Measurements from ENCODE around the gene CDYL.

Gene CDYL

DNA sequence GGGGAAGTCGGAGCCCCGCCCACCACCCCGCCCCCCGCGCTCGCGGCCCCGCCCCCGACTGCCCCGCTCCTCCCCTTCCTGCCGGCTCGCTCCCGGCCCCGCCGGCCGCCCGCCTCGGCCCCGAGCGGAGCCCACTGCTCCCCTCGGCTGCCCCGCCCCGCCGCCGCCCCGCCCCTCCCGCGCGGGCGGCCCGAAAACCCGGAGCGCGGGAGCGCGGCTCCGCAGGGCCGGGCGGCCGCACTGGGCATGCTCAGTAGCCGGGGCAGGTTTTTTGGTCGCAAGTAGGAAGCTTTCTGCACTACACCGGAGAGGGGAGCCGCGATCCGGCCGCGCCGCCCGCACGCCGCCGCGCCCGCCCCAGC is at the start of gene CDYL:
Gene CDYL (plus strand): TSS at position 274 of the 362 bp plus-strand sequence. CDS start 380 bp downstream, outside the sequence.
- in situ Hi-C loops (cut with MboI; ENCODE audit: low sequenced_read_pairs) = no loop called here

DNA sequence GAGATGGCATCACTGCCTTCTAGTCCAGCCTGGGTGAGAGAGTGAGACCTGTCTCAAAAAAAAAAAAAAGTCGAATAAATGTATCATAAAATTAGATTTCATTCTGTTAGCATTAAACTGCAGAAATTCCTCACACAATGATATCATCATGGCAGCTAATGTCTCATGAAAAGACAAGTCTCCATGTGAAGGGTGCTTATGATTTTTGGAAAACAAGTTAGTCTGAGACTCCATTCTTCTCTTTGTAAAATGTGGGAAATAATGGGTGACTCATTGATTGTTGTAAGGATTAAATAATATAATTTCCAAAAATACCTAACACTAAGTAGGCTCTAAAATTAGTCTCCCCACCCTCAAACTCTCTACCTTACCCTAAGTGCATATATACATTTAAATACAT is 49.6 kb upstream of the CDYL start:
- in situ Hi-C loops (cut with MboI; ENCODE audit: low sequenced_read_pairs) = no loop called here

DNA sequence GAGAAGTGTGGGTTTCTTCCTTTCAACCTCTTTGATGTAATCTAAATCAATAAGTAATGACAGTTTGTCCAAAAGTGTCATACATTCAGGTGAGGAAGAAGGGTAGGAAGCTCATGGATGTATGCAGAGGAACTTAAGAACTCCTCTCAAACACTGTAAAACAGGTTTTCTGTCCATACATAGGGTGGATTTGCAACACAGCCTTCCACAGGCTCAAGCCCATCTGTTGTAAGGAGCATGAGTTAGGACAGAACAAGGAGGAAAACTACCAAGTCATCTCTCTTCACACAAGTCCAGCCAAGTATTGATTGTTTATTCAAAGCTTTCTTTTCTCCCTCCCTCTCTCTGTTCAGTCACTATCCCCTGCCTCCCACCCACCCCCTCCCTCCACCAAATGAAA is 49.0 kb upstream of the CDYL start:
- in situ Hi-C loops (cut with MboI; ENCODE audit: low sequenced_read_pairs) = no loop called here

- in situ Hi-C loops (cut with MboI; ENCODE audit: low sequenced_read_pairs) = no loop called here
These were observed 48.4 kb upstream of the CDYL start for GRCh38 chr6:4727671-4728435.

GRCh38 chr6:4728436-4728769 is 47.8 kb upstream of the CDYL start:
- in situ Hi-C loops (cut with MboI; ENCODE audit: low sequenced_read_pairs) = no loop called here

- in situ Hi-C loops (cut with MboI; ENCODE audit: low sequenced_read_pairs) = no loop called here
These were observed 47.3 kb upstream of the CDYL start for GRCh38 chr6:4728926-4729325.

DNA sequence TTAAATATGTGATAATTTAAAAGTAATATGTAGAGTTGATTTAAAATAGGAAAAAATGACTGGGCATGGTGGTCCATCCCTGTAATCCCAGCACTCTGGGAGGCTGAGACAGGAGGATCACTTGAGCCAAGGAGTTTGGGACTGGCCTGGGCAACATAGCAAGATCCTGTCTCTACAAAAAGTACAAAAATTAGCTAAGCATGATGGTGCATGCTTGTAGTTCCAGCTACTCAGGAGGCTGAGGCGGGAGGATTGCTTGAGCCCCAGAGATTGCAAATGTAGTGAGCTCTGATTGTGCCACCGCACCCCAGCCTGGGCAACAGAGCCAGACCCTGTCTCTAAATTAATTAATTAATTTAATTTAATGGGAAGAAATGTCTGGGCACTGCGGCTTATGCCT is 44.2 kb upstream of the CDYL start:
- in situ Hi-C loops (cut with MboI; ENCODE audit: low sequenced_read_pairs) = no loop called here

GRCh38 chr6:4732691-4733315 is 43.4 kb upstream of the CDYL start:
- in situ Hi-C loops (cut with MboI; ENCODE audit: low sequenced_read_pairs) = no loop called here

GRCh38 chr6:4736371-4736873 is 39.8 kb upstream of the CDYL start:
- in situ Hi-C loops (cut with MboI; ENCODE audit: low sequenced_read_pairs) = no loop called here

- in situ Hi-C loops (cut with MboI; ENCODE audit: low sequenced_read_pairs) = no loop called here
These were observed 36.2 kb upstream of the CDYL start for GRCh38 chr6:4740032-4740431.

- in situ Hi-C loops (cut with MboI; ENCODE audit: low sequenced_read_pairs) = no loop called here
These were observed 33.1 kb upstream of the CDYL start for GRCh38 chr6:4743062-4743461.

- in situ Hi-C loops (cut with MboI; ENCODE audit: low sequenced_read_pairs) = no loop called here
These were observed 32.3 kb upstream of the CDYL start for GRCh38 chr6:4743926-4744325.

DNA sequence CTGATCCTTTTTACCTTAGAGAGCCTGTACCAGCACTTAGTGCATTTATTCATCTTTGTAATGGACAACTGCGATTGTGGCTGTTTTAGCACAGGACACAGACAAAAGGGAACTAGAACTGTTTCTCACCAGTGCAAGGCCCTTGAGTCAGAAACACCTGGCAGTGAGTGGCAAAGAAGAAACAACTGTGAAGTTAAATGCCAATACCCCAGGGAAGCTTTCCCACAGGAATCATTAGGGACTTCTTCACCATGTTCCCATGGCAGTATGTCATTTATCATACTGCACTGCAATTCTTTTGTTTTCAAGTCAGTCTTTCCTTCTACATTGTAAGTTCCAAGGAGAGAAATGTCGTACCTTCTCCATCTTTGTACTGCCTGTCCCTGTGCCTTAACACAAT is 28.6 kb upstream of the CDYL start:
- in situ Hi-C loops (cut with MboI; ENCODE audit: low sequenced_read_pairs) = no loop called here

- in situ Hi-C loops (cut with MboI; ENCODE audit: low sequenced_read_pairs) = no loop called here
These were observed 24.3 kb upstream of the CDYL start for GRCh38 chr6:4751823-4752464.

GRCh38 chr6:4756247-4756646 is 20.0 kb upstream of the CDYL start:
- in situ Hi-C loops (cut with MboI; ENCODE audit: low sequenced_read_pairs) = no loop called here

GRCh38 chr6:4759997-4760396 is 16.2 kb upstream of the CDYL start:
- in situ Hi-C loops (cut with MboI; ENCODE audit: low sequenced_read_pairs) = no loop called here

DNA sequence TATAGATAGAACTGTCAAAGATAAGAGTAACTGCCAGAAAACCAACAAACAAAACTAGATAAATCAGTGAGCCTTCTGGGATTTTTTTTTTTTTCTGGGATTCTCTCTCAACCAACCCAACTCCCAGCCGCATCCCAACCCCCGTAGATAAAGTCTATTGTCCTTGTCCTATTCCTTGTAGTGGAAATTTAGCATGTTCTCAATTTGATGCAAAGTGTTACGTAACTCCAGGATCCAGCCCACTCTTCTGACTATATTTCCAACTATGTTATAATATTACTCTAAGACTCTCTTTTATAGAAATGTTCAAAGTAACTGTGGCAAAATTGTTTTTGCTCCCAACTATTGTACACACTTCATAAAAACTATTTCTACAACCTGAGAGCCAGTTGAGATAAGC is 15.4 kb upstream of the CDYL start:
- in situ Hi-C loops (cut with MboI; ENCODE audit: low sequenced_read_pairs) = no loop called here

DNA sequence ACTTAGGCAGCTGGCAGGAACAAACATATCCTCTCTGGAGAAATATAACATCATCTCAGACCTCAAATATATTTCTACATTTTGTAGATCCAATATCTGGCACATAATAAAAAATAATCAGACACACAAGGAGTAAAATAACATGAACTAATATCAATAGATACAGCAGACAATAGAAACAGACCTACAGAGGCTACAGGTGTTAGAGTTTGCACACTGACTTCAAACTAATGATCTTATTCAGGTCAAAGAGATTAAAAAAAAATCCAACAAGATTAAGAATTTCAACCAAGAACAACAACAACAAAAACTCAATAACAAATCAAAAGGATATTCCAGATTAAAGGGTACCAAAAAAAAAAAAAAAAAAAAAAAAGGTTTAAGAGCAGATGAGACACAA is 13.9 kb upstream of the CDYL start:
- in situ Hi-C loops (cut with MboI; ENCODE audit: low sequenced_read_pairs) = no loop called here

- in situ Hi-C loops (cut with MboI; ENCODE audit: low sequenced_read_pairs) = no loop called here
These were observed 12.3 kb upstream of the CDYL start for GRCh38 chr6:4763921-4764320.

DNA sequence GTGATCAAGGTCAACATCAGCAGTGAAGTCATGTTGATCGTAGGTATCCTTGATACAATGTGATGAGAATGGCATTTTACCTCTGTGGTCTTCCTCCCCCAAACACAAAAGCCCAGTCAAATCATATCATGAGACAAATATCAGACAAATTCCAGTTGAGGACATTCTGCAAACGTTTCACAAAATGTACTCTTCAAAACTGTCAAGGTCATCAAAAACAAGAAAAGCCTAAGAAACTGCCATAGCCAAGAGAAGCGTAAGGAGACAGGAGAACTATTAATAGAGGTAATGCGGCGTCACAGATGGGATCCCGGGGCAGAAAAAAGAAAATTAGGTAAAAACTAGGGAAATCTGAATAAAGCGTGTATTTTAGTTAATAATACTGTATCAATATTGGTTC is 7.4 kb upstream of the CDYL start:
- in situ Hi-C loops (cut with MboI; ENCODE audit: low sequenced_read_pairs) = no loop called here

DNA sequence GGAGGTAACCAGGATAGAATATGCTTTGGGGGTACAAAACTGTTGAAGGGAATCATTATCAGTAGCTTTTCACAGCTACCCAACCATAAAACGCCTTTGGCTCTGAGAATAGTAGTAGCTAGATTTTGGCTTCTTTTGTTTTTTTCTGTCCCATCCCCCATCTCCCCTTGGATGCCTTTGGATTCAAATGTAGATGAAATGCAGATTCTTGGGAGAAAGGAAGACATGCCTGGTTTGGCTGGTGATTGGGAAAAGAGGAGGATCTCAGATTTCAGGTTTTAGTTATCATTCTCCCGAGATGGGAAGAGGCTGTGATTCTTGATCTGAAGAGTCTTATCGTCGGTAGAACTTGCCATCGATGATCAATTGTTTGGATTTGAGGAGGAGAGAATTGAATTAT is 3.5 kb upstream of the CDYL start:
- in situ Hi-C loops (cut with MboI; ENCODE audit: low sequenced_read_pairs) = no loop called here

DNA sequence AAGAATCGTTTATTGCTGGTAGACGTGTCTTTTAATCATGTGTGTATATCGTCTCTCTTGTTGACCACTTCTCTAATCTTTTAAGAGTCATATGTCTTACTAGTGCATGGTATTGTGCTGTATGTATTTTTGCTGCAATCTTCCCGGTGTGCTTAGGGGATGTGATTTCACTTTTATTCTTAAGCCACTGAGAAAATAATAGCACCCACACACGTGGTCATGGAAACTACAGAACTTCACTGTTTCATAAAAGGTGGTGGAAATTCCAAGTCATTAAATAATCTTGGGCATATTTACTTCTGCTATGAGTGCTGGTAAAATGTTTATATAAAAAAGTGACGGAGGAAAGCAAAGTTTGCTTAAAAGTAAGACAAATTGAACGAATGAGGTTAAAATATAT is 3.0 kb upstream of the CDYL start:
- in situ Hi-C loops (cut with MboI; ENCODE audit: low sequenced_read_pairs) = no loop called here

Measured in HL-60/S4 (cell line).